Ureter (tissue), 1 donor: Measurements from ENCODE around the gene GCNT2. TPM values are rescaled to one million over a fixed set of nuclear protein-coding genes. Genes with fewer than 3 reads are reported as not detected.
"Not testable (repeated sequence)": the region's sequence is repeated elsewhere in the genome, so short reads cannot be mapped to it uniquely, and the experiment has no call there.

Experiments used
- DNase-seq: peaks from one replicate; pipeline ENCODE4 v3.0.0-alpha.2; 2020; ENCODE audit warnings: low spot score
- total RNA-seq: library from RNA; stranded (reverse); gene quantifications from one replicate; pipeline ENCODE4 v1.2.4, GENCODE V29; 2023
- donor health status: DM: yes; HTN: yes; CAD: no.

Gene GCNT2
- total RNA-seq, 1 donor from 2014 or later = 3.1 TPM

DNA sequence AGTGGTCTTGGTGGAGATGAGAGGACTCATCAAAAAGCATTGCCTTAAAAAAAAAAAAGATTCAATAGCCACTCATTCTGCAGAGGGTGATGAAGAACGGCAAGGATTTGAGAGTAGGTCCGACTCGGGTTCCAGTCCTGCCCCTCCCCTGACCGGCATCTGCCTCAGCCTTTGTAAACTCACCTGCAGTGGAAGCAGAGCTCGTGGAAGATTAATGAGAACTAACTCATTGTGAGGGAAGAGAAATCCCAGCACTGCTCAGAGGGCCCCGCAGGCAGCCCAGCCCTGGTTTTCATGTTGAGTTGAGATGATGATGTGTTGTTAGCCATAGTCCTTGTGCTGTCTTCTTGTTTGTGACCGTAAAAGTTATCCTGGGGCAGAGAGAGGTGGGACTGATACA is 59.4 kb downstream of the GCNT2 start:
- DNase-seq = no peak

DNA sequence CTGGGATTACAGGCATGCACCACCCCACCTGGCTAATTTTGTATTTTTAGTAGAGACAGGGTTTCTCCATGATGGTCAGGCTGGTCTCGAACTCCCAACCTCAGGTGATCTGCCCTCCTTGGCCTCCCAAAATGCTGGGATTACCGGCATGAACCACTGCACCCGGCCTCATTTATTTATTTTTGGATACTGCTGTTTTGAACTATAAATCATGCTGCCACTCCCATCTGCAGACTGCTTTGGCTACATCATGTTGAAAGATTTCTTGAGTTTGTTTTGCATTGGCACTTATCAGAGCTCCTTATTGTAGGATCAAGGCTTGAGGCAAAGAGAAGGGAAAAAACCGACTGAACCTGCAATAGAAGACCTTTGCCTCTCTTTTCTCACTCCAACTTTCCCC is 60.3 kb downstream of the GCNT2 start:
- DNase-seq = not testable (repeated sequence)

DNA sequence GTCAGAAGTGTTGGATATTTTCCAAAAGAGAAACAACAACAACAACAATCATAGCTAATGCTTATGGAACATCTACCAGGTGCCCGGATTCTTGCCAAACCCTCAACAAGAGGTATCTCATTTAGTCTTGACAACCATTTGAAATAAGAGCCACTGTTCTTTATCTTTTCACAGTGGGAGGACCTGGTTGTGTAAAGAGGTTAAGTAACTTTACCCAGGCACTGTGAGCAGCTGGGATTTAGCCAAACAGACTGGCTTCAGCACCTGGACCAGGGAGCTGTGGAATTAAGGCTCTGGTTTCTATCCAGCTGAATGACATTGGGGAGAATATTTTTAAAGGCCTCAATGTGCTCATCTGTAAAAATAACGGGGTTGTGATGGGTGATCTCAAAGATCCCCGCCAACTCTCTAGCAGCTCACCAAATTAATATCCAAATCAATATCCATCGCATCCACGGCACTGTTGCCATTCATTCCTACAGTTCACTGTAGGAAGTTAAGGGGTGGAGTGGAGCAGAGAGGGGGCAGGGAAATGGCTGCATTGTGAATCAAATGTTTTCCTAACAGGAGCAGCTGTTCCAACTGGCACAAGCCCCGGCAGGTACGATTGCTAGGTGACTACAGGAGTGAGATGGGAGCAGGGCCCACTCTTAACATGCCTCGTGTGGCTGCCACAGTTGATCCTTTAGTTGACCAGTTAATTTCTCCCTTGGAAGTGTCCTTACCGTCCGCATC is 61.8 kb downstream of the GCNT2 start:
- peak; percentile 47 for DNase-seq

DNA sequence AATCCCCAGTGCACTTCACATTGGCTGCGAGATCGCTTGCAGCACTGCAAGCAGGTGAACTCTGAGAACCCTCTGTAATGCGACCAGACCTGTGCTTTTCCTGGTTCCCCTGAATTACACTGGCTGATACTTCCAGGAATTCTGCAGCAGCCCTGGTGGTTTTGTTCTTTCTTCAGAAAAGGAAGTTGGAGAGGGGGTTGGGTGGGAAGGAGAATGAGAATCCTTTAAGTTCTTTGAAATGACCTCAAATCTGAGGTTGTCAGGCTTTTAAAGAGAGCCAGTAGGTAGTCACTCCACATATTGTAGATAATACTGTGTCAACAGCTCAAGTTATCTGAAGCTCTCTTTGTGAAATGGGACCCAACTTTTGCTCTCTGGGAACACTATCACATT is 62.4 kb downstream of the GCNT2 start:
- DNase-seq = no peak

DNA sequence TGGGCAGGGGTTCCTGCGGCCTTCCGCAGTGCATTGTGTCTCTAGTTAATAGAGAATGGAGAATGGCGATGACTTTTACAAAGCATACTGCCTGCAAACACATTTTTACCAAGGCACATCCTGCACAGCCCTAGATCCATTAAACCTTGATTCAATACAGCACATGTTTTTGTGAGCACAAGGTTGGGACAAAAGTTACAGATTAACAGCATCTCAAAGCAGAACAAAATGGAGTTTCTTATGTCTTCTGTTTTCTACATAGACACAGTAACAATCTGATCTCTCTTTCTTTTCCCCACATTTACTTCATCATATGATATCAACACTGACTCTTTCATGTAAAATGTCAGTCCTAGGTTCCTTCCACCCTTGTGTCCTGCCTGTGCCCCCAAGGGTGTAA is 63.5 kb downstream of the GCNT2 start:
- DNase-seq = no peak

DNA sequence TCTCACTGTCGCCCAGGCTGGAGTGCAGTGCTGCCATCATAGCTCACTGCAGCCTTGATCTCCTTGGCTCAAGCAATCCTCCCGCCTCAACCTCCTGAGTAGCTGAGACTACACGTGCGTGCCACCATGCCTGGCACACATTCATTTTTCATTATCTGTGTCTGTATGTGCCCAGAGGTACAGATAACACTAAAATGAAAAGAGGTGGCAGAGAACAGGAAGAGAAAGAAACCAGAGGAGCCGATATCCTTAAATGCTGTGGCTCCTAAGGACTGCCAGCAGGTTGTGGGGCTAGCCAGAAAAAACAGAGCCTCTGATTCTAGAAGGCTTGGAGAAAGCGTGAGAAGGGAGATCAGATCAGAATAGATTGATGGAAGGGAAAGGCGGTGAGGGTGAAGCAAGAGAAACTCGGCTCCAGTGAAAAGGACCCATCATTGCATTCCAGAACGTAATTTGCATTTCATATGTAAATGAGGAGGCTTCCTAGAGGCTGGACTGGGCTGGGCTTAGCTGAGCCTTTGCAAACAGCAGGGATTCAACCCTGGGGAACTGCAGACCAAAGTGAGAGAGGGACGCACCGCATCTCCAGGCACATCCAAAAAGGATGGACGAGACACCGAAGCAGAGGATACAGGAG is 64.2 kb downstream of the GCNT2 start:
- DNase-seq = no peak

DNA sequence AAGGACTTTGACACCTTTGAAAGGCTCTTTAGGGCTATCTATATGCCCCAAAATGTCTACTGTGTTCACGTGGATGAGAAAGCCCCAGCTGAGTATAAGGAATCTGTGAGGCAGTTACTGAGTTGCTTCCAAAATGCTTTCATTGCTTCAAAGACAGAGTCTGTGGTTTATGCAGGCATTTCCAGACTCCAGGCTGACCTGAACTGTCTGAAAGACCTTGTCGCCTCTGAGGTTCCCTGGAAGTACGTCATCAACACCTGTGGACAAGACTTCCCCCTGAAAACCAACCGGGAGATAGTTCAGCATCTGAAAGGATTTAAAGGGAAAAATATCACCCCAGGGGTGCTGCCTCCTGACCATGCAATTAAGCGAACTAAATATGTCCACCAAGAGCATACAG is 65.2 kb downstream of the GCNT2 start:
- DNase-seq = no peak

DNA sequence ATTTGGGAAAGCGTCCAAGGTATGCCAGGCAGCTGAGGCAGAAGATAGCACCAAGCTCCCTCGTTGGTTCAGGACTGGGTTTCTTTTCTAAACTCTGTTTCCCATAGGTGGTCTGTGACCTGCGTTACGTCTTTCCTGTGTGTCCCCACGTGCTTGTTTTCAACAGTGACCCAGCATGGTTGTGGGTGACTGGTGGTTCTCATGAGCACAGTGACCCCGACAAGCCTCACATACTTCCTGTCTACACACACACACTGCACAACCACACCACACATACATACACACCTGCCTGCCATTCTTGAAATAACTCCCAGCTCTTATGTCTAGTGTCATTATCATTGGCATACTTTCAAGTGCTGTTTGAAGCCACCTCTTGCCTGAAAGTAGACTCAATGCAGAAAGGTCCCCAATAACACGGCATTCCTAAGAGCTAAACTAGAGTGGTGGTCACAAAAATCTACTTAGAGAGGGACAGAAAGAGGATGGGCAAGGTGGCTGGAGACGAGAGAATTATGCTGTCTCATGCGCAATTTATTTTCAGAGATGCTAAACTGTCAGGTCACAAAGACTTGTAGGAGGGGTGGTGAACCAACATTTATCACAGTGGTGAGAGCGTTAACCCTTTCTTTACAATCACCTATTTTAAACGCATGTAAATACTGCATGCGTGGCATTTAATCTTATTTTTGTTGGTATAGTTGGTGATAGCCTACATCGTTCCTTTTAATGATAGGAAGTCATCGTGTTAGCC is 66.7 kb downstream of the GCNT2 start:
- DNase-seq = no peak

DNA sequence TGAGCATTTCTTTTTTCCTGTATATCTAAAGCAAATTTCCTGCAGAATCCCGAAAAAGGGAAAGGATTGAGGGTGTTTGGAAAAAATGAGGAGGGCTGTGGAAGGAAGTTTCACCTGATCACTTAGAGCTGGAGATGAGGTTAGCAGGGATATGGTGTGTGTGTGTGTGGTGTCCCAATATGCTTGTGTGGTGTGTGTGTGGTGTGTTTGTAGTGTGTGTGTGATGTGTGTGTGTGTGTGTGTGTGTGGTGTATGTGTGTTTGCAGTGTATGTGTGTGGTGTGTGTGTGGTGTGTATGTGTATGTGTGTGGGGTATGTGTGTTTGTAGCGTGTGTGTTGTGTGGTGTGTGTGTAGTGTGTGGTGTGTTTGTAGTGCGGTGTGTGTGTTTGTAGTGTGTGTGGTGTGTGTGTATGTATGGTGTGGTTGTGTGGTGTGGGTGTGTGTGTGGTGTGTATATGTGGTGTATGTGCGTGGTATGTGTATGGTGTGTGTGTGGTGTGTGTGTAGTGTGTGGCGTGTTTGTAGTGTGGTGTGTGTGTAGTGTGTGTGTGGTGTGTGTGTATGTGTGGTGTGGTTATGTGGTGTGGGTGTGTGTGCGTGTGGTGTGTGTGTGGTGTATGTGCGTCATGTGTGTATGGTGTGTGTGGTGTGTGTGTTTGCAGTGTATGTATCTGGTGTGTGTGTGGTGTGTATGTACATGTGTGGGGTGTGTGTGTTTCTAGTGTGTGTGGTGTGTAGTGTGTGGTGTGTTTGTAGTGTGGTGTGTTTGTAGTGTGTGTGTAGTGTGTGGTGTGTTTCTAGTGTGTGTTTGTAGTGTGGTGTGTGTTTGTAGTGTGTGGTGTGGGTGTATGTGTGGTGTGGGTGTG is 67.6 kb downstream of the GCNT2 start:
- no peak for DNase-seq

DNA sequence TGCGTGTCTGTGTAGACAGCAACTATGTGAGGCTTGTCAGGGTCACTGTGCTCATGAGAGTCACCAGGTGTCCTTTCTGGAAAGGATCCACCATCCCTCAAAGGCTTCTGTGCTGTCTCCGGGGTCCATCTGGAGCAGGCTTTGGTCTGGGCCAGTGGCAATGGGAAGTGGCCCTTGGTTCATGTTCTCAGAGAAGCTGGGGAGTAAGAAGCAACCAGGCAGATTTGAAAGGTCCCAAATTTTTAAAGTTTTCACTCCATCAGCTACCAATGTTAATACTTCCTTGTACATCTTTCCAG is 68.2 kb downstream of the GCNT2 start:
- no peak for DNase-seq

DNA sequence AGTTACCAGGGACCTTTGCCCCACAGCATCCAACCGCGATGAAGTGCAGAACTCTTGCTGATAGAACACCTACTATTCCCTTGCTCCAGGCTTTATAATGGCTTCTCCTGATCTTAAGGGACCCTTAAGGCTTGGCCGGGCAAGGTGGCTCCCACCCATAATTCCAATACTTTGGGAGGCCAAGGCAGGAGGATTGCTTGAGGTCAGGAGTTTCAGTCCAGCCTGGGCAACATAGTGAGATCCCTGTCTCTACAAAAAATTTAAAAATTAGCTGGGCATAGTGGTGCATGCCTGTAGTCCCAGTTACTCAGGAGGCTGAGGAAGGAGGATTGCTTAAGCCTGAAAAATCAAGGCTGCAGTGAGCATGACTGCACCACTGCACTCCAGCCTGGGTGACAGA is 68.8 kb downstream of the GCNT2 start:
- no peak for DNase-seq

DNA sequence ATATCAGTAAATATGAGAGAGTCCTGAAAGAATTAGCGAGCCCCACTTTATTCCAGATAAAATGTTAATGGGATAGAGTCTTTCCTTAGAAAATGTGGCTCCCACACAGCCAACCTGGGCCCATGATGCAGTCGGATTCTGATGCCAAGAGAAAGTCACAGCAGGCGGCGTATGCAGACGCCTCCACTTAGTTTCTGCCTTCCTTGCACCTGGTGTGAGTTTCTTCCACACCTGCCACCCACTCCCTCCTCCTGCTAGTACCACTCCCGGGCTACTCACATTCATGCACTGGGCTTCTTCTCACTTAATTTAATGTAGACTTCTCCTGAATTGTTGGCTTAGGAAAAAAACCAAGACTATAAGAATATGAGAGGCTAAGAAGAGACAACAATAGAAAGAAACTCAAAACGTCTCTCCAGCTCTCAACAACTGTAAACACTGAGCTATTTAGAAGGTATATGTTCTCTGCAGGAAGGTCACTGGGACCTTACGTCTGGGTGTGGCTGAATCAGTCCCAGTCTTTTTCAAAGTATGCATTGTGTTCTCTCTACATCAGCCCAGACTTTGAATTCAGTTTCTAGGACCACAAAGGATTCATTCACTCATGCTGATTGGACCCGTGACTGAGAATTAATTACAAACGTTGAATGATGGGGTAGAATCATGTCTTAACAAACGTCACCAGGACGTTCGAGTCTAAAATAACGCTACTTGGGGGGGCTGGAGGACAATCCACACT is 70.4 kb downstream of the GCNT2 start:
- DNase-seq = no peak

DNA sequence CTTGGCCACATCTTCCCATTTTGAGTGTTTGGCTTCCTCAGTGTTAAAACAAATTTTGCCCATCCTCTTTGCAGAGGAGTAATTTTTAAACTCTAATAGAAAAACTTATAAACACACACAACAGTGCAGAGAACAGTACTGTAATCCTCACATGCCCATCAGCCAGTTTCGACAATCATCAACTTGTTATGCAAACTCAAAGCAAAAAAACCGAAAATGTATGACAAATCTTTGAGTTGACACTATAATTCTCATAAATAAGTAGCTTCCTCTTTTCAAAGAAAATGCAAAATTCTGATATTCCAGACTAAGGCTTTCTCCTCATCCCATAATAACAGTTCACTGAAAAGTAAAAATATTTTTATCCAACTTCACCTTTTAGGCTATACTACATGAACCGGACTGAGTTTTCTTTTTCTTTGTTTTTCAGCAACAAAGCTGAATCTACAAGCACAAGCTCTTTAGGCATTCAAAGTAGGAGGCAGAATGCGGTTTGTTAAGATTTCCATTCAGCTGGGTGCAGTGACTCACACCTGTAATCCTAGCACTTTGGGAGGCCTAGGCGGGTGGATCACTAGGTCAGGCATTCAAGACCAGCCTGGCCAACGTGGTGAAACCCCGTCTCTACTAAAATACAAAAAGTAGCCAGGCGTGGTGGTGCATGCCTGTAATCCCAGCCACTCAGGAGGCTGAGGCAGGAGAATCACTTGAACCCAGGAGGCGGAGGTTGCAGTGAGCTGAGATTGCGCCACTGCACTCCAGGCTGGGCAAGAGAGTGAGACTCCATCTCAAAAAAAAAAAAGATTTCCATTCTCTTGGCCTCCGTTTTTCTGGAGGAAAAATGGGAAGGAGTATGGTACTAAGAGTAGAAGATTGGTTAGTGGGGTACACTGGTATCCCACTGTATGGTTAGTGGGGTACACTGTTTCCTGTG is 74.8 kb downstream of the GCNT2 start:
- no peak for DNase-seq

DNA sequence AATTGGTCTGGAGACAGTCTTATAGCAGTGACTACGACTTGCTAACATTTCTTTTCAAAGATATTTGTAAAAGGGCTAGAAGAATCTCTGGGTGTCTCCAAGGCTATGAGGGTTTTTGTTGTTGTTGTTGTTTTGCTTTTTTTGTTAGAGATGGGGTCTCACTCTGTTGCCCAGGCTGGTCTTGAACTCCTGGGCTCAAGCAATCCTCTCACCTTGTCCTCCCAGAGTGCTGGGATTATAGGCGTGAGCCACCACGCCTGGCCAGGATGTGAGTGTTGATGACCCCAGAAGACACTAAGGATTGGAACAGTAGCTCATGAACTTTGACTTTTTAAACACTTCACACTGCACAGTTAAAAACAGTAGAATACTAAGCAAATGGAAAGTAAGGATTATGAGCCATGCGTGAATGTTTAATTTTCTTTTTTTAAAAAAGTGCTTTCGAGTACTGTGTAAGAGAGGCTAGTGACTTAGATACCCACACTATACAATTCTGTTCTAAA is 76.4 kb downstream of the GCNT2 start:
- DNase-seq = no peak

DNA sequence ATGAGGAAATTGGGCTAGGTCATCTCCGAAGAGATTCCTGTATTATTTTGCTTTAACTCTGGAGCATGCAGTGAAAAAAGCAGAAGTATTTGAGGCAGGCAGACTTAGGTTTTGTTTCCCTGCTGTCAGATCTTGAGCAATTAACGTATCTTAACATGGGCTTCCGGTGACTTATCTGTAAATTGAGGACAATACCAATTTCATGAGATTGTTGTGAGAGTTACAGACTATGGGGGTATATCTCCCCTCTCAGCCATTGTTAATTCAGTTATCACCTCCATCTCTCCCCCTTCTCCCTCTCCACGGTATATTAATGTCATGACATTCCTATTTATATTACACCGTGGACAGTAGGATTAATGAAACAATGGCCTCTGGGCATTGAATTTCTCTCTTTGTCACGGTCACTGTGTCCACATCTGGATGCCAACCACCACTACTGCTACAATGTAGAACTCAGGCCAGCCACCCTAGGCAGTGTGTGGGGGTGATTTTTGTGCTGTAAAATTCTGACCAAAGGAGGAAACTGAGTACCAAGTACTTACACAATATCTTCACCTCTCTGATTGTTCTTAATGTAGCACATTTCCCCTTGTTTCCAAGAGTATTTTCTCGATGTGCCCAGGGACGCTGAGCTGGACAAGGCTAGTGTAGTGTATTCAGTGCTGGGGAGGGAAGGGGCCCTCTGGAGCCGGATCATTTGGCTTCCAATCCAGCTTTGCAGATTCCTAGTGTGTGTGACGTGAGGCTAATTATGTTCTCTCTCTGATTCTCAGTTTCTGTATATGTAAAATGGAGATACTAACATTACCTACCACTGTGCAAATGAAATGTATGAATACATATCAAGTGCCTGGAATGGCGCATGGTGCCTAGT is 77.2 kb downstream of the GCNT2 start:
- no peak for DNase-seq

DNA sequence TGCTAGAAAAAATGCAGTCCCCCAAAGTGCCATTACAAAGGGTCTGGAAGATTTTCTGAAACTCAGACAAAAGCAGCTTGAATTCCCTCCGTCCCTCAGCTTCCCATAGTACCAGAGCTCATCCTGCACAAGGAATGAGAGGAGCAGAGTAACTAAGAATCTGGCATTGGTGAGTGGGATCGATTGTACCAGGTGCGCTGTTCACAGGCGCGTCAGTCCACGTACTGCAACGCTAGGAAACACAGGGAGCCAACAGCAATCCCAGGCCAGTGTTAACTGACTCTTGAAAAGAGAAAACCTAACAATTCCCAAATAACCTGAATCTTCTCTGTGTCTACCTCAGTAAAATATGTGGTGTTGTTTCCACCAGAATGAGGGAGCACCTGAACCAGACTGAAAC is 77.9 kb downstream of the GCNT2 start:
- DNase-seq = no peak

DNA sequence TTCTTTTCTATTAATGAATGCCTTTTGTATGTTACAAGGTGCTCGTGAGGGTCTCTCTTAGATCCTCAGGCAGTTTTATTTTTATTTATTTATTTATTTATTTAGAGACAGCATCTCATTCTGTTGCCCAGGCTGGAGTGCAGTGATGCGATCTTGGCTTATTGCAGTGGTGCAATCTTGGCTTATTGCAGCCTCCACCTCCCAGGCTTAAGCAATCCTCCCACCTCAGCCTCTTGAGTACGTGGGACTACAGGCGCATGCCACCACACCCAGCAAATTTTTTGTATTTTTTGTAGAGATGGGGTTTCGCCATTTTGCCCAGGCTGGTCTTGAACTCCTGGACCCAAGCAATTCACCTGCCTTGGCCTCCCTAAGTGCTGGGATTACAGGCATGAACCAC is 79.5 kb downstream of the GCNT2 start:
- DNase-seq = not testable (repeated sequence)

DNA sequence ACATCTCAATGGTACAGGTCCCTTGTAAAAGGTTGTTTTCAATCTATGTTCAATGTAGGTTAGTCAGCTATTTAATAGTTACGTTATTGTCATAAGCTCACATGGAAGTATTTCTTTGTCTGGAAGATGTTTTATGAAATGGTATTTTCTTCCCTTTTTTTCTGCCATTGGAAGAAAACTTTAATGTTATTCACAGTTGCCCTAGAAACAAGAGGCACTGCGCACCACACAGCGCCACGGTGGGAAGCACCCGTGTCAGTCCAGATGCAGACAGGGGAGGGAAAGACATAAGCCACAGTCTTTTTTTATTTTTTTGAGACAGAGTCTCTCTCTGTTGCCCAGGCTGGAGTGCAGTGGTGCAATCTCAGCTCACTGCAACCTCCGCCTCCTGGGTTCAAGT is 82.1 kb downstream of the GCNT2 start:
- DNase-seq = no peak

DNA sequence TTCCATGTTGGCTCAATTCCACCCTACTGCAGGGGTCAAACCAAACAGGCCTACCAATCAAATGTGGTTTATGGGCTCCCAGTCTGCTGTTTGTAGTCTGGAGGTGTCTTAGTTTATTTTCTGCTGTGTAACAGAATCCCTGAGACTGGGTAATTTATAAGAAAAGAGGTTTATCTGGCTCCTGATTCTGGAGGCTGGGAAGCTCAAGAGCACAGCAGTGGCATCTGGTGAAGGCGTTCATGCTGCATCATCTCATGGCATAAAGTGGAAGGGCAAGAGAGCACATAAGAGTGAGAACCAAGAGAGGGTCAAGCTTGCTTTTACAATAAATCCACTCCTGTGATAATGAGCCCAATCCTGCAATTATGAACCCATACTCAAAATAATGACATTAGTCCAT is 87.9 kb downstream of the GCNT2 start:
- no peak for DNase-seq
